ENCODE results near the gene HAL.

HAL gene

DNA sequence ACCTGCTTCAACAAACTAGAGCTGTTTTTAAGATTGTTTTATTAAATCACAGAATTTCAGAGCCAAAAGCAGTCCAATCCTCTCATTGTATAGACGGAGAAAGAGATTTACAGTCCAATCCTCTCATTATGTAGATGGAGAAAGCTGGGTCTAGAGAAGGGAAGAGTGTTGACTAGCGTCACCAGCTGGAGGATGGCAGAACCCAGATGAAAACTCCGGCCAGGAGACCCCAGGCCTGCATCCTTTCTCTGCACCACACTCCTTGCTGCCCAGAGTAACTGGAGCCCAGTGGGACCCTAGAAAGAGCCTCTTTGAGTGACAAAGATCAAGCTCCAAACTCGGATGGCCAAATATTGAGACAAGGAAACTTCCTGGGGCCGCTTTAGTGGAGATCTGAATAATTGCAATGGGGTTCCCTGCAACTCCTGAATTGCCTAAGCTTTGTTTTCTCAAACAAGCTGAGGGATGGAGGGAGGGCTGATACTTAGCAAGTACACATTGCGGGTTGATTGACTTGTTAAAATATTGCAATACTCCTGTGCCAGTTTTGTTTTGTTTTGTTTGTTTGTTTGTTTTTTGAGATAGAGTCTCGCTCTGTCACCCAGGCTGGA is 40.5 kb downstream of the HAL start:
- TF ChIP-seq, protein P1, sequence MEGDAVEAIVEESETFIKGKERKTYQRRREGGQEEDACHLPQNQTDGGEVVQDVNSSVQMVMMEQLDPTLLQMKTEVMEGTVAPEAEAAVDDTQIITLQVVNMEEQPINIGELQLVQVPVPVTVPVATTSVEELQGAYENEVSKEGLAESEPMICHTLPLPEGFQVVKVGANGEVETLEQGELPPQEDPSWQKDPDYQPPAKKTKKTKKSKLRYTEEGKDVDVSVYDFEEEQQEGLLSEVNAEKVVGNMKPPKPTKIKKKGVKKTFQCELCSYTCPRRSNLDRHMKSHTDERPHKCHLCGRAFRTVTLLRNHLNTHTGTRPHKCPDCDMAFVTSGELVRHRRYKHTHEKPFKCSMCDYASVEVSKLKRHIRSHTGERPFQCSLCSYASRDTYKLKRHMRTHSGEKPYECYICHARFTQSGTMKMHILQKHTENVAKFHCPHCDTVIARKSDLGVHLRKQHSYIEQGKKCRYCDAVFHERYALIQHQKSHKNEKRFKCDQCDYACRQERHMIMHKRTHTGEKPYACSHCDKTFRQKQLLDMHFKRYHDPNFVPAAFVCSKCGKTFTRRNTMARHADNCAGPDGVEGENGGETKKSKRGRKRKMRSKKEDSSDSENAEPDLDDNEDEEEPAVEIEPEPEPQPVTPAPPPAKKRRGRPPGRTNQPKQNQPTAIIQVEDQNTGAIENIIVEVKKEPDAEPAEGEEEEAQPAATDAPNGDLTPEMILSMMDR (IDR thresholded peaks at IDR 0.05), result no peak

DNA sequence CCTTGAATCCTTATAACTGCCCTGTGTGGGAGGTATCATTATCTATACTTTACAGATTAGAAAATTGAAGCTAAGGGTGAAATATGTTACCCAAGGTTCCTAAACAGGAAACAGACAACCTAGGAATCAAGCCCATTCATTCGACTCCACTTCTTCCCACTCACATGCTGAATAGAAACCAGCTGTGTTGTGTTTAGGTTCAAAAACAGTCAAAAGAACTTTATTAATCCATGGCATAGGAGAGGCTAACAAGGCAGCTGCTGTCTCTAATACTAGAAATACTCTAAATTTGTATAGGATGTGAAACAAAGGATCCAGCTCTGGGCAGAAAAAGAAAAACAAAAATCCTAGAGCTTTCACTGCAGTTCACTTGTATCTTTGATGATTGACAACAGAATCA is 43.1 kb downstream of the HAL start:
- TF ChIP-seq, protein P1 (IDR thresholded peaks at IDR 0.05), result no peak

DNA sequence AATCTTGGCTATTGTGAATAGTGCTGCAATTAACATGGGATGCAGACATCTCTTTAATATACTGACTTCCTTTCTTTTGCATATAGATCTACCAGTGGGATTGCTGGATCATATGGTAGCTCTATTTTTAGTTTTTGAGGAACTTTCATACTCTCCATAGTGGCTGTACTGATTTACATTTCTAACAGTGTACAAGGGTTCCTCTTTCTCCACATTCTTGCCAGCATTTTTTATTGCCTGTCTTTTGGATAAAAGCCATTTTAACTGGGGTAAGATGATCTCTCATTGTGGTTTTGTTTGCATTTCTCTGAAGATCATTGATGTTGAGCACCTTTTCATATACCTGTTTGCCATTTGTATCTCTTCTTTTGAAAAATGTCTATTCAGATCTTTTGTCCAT is 44.6 kb downstream of the HAL start:
- TF ChIP-seq, protein P1 (IDR thresholded peaks at IDR 0.05), result no peak

DNA sequence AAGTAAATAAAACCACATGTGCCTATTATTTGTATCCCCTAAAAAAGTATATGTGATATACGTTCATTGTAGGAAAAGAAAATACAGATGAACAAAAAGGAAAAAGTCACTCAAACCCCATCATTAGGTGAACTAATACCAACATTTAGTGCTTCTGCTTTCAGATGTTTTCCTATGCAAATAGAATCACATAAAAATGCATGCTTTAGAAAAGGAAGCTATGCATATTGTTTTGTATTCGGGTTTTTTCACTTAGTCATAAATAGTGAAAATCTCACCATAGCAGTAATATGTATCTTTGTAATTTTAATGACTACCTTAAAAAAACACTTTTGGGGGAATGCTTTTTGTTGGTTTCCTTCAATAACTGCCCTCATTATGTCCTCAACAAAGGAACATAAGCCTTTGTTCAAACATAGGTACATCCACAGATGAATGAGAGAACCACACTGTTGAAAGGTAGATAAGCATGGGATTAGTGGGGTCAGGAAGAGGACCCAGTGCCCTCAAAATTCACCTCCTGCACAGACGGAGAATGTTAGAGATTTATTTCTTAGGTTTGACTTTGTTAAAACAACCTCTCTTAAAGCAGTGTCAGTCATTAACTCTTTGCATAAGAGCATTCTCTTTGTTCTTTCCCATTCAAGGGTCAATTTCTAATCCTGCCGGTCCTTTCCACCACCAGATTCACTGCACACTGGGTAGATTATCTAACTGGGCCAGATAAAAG is 46.5 kb downstream of the HAL start:
- TF ChIP-seq, protein P1 (IDR thresholded peaks at IDR 0.05), result no peak

DNA sequence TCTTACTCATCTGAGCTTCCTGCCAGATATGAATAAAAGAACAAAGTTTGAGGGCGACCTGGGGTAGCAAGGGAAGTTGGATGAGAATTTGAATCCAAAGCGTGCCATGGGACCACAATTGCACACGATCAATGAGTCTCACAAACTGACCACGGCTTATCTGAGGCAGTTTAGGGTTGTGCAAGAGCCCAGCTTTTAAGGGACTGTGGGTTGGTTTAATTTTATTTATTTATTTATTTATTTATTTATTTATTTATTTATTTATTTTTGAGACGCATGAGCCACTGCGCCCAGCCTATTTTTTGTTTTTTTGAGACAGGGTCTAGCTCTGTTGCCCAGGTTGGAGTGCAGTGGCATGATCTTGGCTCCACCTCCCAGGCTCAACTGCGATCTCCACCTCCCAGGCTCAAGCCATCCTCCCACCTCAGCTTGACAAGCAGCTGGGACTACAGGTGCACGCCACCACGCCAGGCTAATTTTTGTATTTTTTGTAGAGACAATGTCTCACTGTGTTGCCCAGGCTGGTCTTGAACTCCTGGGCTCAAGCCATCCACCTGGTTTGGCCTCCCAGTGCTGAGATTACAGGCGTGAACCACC is 51.9 kb downstream of the HAL start:
- TF ChIP-seq, protein P1 (IDR thresholded peaks at IDR 0.05), result no peak

DNA sequence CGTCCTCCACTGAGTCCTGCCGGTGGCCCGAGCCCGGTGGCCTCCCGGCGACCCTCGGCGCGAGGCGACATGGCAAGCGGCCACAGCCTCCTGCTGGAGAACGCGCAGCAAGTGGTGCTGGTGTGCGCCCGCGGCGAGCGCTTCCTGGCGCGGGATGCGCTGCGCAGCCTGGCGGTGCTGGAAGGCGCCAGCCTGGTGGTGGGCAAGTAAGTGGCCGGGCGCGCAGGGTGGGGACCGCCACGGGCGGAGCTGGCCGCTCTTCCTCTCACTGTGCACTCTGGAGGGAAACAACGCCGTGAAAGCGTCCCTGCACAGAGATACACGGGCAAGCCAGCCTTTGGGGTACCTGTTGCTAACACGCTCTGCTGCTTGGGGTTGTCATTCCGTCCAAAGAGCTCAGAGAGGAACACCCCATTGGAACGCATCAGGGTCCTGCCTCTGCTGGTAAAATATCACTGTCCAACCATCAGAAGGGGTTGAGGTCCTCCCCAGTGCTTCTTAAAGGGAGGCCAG is 52.8 kb downstream of the HAL start, which contains the start of gene AMDHD1:
AMDHD1 (plus strand) TSS at position 2 of the 513 bp plus-strand sequence; CDS start at position 70, 68 bp downstream.
- TF ChIP-seq, protein P1 (IDR thresholded peaks at IDR 0.05), result peak; percentile 38; the same call in 1 of the 2 replicates

DNA sequence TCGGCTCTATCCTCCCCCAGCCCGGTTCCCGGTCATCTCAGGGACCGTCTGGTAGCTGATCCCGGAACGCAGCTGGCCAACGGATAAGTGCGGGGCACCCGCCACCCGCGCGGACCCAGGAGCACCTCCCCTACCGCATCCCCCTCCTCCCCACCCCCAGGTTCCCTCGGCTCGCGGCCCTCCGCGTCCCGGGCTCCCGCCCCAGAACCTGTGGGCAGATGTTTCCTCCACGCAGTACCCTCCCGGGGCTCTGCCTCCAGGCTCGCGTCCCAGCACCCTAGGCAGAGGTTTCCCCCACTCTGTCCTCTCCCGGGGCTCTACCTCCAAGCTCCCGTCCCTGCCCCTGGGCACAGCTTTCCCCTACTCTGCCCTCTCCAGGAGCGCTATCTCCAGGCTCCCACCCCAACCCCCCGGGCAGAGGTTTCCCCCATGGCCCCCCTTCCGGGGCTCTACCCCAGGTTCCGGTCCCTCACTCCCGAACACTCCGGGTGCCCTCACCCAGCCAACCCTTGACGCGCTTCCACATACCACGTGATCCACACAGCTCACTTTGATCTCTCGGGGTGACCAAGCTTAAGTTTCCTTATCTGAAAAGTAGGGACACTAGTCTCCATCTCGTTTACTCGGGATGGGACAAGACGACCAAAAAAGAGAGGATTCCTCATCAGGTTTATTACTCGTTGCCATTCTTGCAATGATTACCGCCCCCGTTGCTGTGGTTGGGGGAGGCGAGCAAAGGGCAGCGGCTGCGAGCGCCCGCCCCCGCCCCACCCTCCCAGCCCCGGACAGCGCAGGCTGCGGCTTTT is 53.4 kb downstream of the HAL start, which contains the start of gene CCDC38:
CCDC38 (minus strand) TSS at position 91 of the 806 bp plus-strand sequence. CDS start 6,105 bp downstream, outside the sequence.
- TF ChIP-seq, protein P1 (IDR thresholded peaks at IDR 0.05), result no peak
